HEK293T (cell line): ENCODE measurements around the gene SNED1.

Experiments
- ARNT ChIP-seq: fragments of 450-650 bp; IDR thresholded peaks from 2 replicates; pipeline ENCODE4 v1.6.1; 2017; ENCODE audit warnings: mild to moderate bottlenecking
- BHLHE40 ChIP-seq: fragments of 450-650 bp; IDR thresholded peaks from 2 replicates; pipeline ENCODE4 v1.6.1; 2016; ENCODE audit warnings: mild to moderate bottlenecking, moderate library complexity, borderline replicate concordance
- CTBP1 ChIP-seq: fragments of 450-650 bp; IDR thresholded peaks from 2 replicates; pipeline ENCODE4 v1.6.1; 2016; ENCODE audit warnings: borderline replicate concordance
- ELF4 ChIP-seq: fragments of 450-650 bp; IDR thresholded peaks from 2 replicates; pipeline ENCODE4 v1.6.1; 2017; ENCODE audit warnings: antibody characterized with exemption
- FOXA1 ChIP-seq: fragments of 450-650 bp; IDR thresholded peaks from 2 replicates; pipeline ENCODE4 v1.6.1; 2016; ENCODE audit warnings: mild to moderate bottlenecking
- FOXK2 ChIP-seq: fragments of 450-650 bp; IDR thresholded peaks from 2 replicates; pipeline ENCODE4 v1.6.1; 2016; ENCODE audit warnings: mild to moderate bottlenecking
- FOXM1 ChIP-seq: fragments of 450-650 bp; IDR thresholded peaks from 2 replicates; pipeline ENCODE4 v1.6.1; 2017; ENCODE audit warnings: mild to moderate bottlenecking, borderline replicate concordance
- L3MBTL2 ChIP-seq: fragments of 450-650 bp; conservative IDR thresholded peaks from 2 replicates; pipeline ENCODE4 v1.6.1; 2016; ENCODE audit warnings: mild to moderate bottlenecking
- LEF1 ChIP-seq: fragments of 450-650 bp; IDR thresholded peaks from 2 replicates; pipeline ENCODE4 v1.6.1; 2017; ENCODE audit warnings: mild to moderate bottlenecking, borderline replicate concordance
- SUZ12 ChIP-seq: fragments of 450-650 bp; IDR thresholded peaks from 2 replicates; pipeline ENCODE4 v1.6.1; 2016; ENCODE audit warnings: mild to moderate bottlenecking
- TARDBP ChIP-seq: fragments of 450-650 bp; IDR thresholded peaks from 2 replicates; pipeline ENCODE4 v1.6.1; 2016
- ZNF384 ChIP-seq: fragments of 450-650 bp; IDR thresholded peaks from 2 replicates; pipeline ENCODE4 v1.6.1; 2016
- TF ChIP-seq, protein P1 (sequence below): fragments of 450-650 bp; IDR thresholded peaks from 2 replicates; pipeline ENCODE4 v1.6.1; 2016

DNA sequence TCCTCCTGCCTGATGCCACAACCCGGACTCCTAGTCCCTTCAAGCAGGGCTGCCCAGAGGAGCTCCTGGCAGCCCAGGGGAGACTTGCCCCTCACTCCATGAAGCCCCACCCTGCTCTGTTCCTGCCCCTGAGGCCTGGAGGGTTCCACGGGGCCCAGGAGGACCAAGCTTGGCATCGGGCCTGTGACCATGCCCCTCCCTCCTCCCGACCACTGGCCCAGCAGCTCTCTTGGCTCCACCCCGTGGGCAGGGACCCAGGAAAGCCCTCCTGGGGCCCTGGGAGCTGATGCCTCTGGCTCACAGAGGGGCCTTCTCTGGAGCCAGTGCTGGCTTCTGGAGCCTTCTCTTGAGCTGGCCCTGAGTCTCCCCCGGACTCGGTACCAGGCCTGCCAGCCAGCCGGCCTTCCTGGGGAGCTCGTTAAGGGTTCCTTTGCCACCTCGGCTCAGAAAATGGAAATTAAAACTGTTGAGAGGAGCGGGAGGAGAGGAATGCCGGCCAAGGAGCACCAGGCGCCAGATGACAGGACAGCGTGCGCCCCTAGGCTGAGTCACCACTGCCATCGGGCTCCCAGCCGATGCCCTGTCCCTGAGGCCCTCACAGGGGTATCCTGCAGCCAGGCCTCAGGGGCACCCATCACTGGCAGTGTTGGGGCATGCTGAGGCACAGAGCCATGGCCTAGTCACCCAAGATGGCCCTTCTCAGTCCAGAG is 40.6 kb upstream of the SNED1 start:
- no peak for TF ChIP-seq L3MBTL2
- no peak for TF ChIP-seq SUZ12
- no peak for TF ChIP-seq FOXA1
- TF ChIP-seq ELF4: no peak
- no peak for TF ChIP-seq ARNT
- no peak for TF ChIP-seq FOXM1
- no peak for TF ChIP-seq FOXK2
- TF ChIP-seq ZNF384: no peak
- TF ChIP-seq TARDBP: no peak
- TF ChIP-seq LEF1: no peak
- TF ChIP-seq, protein P1, sequence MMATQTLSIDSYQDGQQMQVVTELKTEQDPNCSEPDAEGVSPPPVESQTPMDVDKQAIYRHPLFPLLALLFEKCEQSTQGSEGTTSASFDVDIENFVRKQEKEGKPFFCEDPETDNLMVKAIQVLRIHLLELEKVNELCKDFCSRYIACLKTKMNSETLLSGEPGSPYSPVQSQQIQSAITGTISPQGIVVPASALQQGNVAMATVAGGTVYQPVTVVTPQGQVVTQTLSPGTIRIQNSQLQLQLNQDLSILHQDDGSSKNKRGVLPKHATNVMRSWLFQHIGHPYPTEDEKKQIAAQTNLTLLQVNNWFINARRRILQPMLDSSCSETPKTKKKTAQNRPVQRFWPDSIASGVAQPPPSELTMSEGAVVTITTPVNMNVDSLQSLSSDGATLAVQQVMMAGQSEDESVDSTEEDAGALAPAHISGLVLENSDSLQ: no peak
- TF ChIP-seq CTBP1: no peak
- no peak for TF ChIP-seq BHLHE40
